Trophoblast cell (in vitro differentiated cells and primary cell): ENCODE results near the gene ABCA13.
A peak's percentile ranks its signal among the peaks of the same experiment; 100 is the strongest.

Experiments
- DNase-seq, 2 donors: peaks; one replicate each; pipeline ENCODE4 v3.0.0-alpha.2; 2016
- H2AFZ ChIP-seq: 2 replicates; pipeline ENCODE4 v1.6.1; 2013; ENCODE audit warnings: low read length, moderate library complexity, mild to moderate bottlenecking; ENCODE audit not compliant: insufficient read depth, poor library complexity
- H2AK5ac ChIP-seq: 2 replicates; pipeline ENCODE4 v1.6.1; 2013; ENCODE audit warnings: mild to moderate bottlenecking, low read length
- H2BK120ac ChIP-seq: 2 replicates; pipeline ENCODE4 v1.6.1; 2013; ENCODE audit warnings: low read length, mild to moderate bottlenecking, moderate library complexity; ENCODE audit not compliant: insufficient read depth, poor library complexity
- H2BK12ac ChIP-seq: 2 replicates; pipeline ENCODE4 v1.6.1; 2013; ENCODE audit warnings: mild to moderate bottlenecking, low read length, moderate library complexity
- H2BK5ac ChIP-seq: 2 replicates; pipeline ENCODE4 v1.6.1; 2013; ENCODE audit warnings: low read length, low read depth, moderate library complexity, mild to moderate bottlenecking; ENCODE audit not compliant: poor library complexity
- H3K14ac ChIP-seq: 2 replicates; pipeline ENCODE4 v1.6.1; 2013; ENCODE audit warnings: mild to moderate bottlenecking, low read length
- H3K18ac ChIP-seq: 2 replicates; pipeline ENCODE4 v1.6.1; 2013; ENCODE audit warnings: mild to moderate bottlenecking, low read length
- H3K23ac ChIP-seq: 2 replicates; pipeline ENCODE4 v1.6.1; 2013; ENCODE audit warnings: low read length
- H3K27ac ChIP-seq: 2 replicates; pipeline ENCODE4 v1.5.1; 2013; ENCODE audit warnings: low read depth, mild to moderate bottlenecking, inconsistent platforms, low read length, moderate library complexity
- H3K27me3 ChIP-seq: 2 replicates; pipeline ENCODE4 v1.6.1; 2013; ENCODE audit warnings: inconsistent platforms, mild to moderate bottlenecking, low read length, moderate library complexity; ENCODE audit not compliant: insufficient read depth
- H3K36me3 ChIP-seq, 2 experiments: 1 replicate in 1 of 2; 2 replicates in 1 of 2; pipeline ENCODE4 v1.6.1; 2013; ENCODE audit warnings: low read length in 2 of 2, mild to moderate bottlenecking in 2 of 2, moderate library complexity in 1 of 2; ENCODE audit not compliant: insufficient read depth in 2 of 2, control insufficient read depth in 1 of 2
- H3K4ac ChIP-seq: 2 replicates; pipeline ENCODE4 v1.6.1; 2013; ENCODE audit warnings: low read depth, mild to moderate bottlenecking, low read length, moderate library complexity
- H3K4me1 ChIP-seq, 2 experiments: 1 replicate in 1 of 2; 2 replicates in 1 of 2; pipeline ENCODE4 v1.6.1; 2013; ENCODE audit warnings: low read length in 2 of 2, mild to moderate bottlenecking in 2 of 2, moderate library complexity in 1 of 2; ENCODE audit not compliant: insufficient read depth in 2 of 2, control insufficient read depth in 1 of 2
- H3K4me2 ChIP-seq: 2 replicates; pipeline ENCODE4 v1.6.1; 2013; ENCODE audit warnings: inconsistent platforms, mild to moderate bottlenecking, low read length, moderate library complexity
- H3K4me3 ChIP-seq: 2 replicates; pipeline ENCODE4 v1.5.1; 2013; ENCODE audit warnings: mild to moderate bottlenecking, low read depth, low read length, inconsistent platforms
- H3K79me1 ChIP-seq: one replicate; pipeline ENCODE4 v1.6.1; 2013; ENCODE audit warnings: low read length
- H3K79me2 ChIP-seq: 2 replicates; pipeline ENCODE4 v1.6.1; 2013; ENCODE audit warnings: low read length, mild to moderate bottlenecking; ENCODE audit not compliant: control insufficient read depth, insufficient read depth, poor library complexity
- H3K9ac ChIP-seq: 2 replicates; pipeline ENCODE4 v1.6.1; 2013; ENCODE audit warnings: mild to moderate bottlenecking, low read length
- H3K9me3 ChIP-seq: 2 replicates; pipeline ENCODE4 v1.6.1; 2013; ENCODE audit warnings: low read depth, mild to moderate bottlenecking, control low read depth, inconsistent platforms, low read length; ENCODE audit not compliant: insufficient read depth
- H4K12ac ChIP-seq: 2 replicates; pipeline ENCODE4 v1.6.1; 2013; ENCODE audit warnings: low read depth, mild to moderate bottlenecking, low read length, moderate library complexity
- H4K8ac ChIP-seq: 2 replicates; pipeline ENCODE4 v1.6.1; 2013; ENCODE audit warnings: low read depth, mild to moderate bottlenecking, low read length, moderate library complexity
- H4K91ac ChIP-seq: one replicate; pipeline ENCODE4 v1.6.1; 2013; ENCODE audit warnings: low read depth, mild to moderate bottlenecking, low read length, moderate library complexity
- WGBS: extraction: QIAGEN DNeasy Blood & Tissue Kit; methylation state at CpG from one replicate; pipeline ENCODE4 v1.1.7; 2013; ENCODE audit warnings: missing lambda C conversion rate; ENCODE audit not compliant: insufficient read length, insufficient coverage; ENCODE audit errors: extremely low coverage; 5-methylcytosine and 5-hydroxymethylcytosine counted together

The ABCA13 gene

GRCh38 chr7:48183965-48184364 lies 12.7 kb downstream of the ABCA13 start:
- Histone ChIP-seq H3K36me3 (no peaks in the 10 kb centered on the region), H2BK12ac (no peak overlapping the region), H3K4me3 (no peak overlapping the region), H3K4me2 (no peak overlapping the region), H3K79me1 (no peaks in the 10 kb centered on the region), H2AFZ (no peak overlapping the region), H3K4me1 (no peaks in the 10 kb centered on the region), H3K79me2 (no peaks in the 10 kb centered on the region), H2AK5ac (no peak overlapping the region), H2BK120ac (no peak overlapping the region), H3K27me3 (no peaks in the 10 kb centered on the region), H4K8ac (no peak overlapping the region), H3K14ac (no peak overlapping the region), H3K27ac (no peak overlapping the region), H4K12ac (no peak overlapping the region), H4K91ac (no peak overlapping the region), H3K23ac (no peak overlapping the region), H2BK5ac (no peak overlapping the region), H3K4ac (no peak overlapping the region), H3K9me3 (no peaks in the 10 kb centered on the region), H3K9ac (no peak overlapping the region), H3K18ac (no peak overlapping the region)
- no peak for DNase-seq
- WGBS, result no CpG with 5 or more reads among the region's 1 CpG

DNA sequence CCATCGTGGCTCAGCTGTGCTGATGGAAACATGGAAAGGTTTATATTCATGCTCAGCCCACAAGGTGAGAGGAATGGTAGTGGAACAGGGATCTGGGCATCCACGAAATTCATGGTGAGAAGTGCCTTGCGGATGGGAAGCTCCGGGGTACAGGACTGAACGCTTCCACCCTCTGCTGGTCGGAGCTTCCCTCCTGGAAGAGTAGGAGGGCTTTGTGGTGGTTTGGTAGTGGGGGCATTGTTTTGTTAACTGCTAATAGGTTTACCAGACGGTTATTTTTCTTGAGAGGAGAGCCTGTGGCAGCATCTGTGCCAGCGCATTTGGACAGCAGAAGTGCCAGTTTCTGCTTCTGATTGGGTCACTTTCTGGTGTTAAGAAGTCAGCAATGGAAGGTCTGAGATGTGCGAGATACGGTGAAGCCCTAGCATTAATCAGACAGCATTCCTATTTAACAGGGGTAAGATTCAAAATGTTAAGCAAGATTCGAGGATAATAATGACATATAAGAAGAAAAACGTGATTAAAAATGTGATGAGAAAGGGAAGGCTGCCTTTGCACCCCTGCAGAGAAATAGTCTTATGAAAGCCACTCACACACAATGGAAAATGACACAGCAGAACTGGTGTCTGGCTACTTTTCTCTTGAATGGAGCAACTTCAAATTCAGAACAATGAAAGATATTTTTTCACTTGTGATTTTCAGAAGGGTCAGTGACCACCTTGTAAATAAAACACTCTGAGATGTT lies 17.7 kb downstream of the ABCA13 start:
- DNase-seq, result no peak
- Histone ChIP-seq H3K9ac (peak overlapping the region; percentile 72), H3K4ac (no peak overlapping the region), H3K27me3 (no peaks in the 10 kb centered on the region), H3K9me3 (no peaks in the 10 kb centered on the region), H3K4me1 (no peaks in the 10 kb centered on the region), H2BK5ac (no peak overlapping the region), H3K27ac (no peak overlapping the region), H3K23ac (no peak overlapping the region), H2BK120ac (no peak overlapping the region), H2AFZ (no peak overlapping the region), H3K4me2 (no peak overlapping the region), H4K12ac (no peak overlapping the region), H4K91ac (no peak overlapping the region), H3K14ac (no peak overlapping the region), H2BK12ac (no peak overlapping the region), H2AK5ac (no peak overlapping the region), H3K36me3 (no peaks in the 10 kb centered on the region), H3K4me3 (no peak overlapping the region), H3K79me2 (no peaks in the 10 kb centered on the region), H3K18ac (no peak overlapping the region), H4K8ac (no peak overlapping the region), H3K79me1 (no peaks in the 10 kb centered on the region)
- no CpG with 5 or more reads among the region's 12 CpGs for WGBS

DNA sequence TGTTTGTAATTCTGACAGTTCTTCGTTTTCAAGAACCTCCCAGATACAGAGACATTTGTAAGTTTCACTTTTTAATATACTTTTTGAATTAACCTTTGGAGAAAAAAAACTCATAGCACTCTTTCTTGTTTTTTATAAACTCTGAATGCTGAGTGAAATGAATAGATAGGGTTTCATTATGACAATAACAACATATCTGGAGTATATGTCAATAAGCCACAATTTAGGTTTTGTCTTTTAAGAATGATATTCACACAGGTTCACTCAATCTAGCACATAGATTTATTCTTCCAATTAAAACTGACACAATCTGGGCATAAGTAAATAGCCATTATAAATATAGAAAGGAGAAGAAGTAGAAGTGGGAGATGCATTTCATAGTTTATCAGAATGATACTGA lies 21.7 kb downstream of the ABCA13 start:
- WGBS, result no CpG with 5 or more reads among the region's 1 CpG
- H3K79me1 ChIP-seq, result no peaks in the 10 kb centered on the region
- no peaks in the 10 kb centered on the region for H3K4me1 ChIP-seq
- no peak overlapping the region for H3K23ac ChIP-seq
- no peak overlapping the region for H3K9ac ChIP-seq
- H3K4me2 ChIP-seq, result no peak overlapping the region
- H2AK5ac ChIP-seq, result no peak overlapping the region
- H3K36me3 ChIP-seq, result no peaks in the 10 kb centered on the region
- no peak overlapping the region for H4K8ac ChIP-seq
- no peak overlapping the region for H4K91ac ChIP-seq
- no peak overlapping the region for H3K18ac ChIP-seq
- no peak overlapping the region for H2AFZ ChIP-seq
- DNase-seq, result no peak
- no peak overlapping the region for H3K27ac ChIP-seq
- no peaks in the 10 kb centered on the region for H3K79me2 ChIP-seq
- no peaks in the 10 kb centered on the region for H3K9me3 ChIP-seq
- H3K4ac ChIP-seq, result no peak overlapping the region
- no peak overlapping the region for H3K14ac ChIP-seq
- H2BK5ac ChIP-seq, result no peak overlapping the region
- no peak overlapping the region for H4K12ac ChIP-seq
- H3K4me3 ChIP-seq, result no peak overlapping the region
- no peak overlapping the region for H2BK12ac ChIP-seq
- no peak overlapping the region for H2BK120ac ChIP-seq
- H3K27me3 ChIP-seq, result no peaks in the 10 kb centered on the region

GRCh38 chr7:48193421-48193820 lies 22.2 kb downstream of the ABCA13 start:
- Histone ChIP-seq H3K79me2 (no peaks in the 10 kb centered on the region), H4K12ac (no peak overlapping the region), H2BK5ac (no peak overlapping the region), H4K91ac (no peak overlapping the region), H2BK12ac (no peak overlapping the region), H3K9ac (no peak overlapping the region), H3K79me1 (no peaks in the 10 kb centered on the region), H3K27ac (no peak overlapping the region), H4K8ac (no peak overlapping the region), H2AK5ac (no peak overlapping the region), H3K4me3 (no peak overlapping the region), H3K9me3 (no peaks in the 10 kb centered on the region), H3K23ac (no peak overlapping the region), H3K27me3 (no peaks in the 10 kb centered on the region), H3K4ac (no peak overlapping the region), H3K4me1 (no peaks in the 10 kb centered on the region), H2BK120ac (no peak overlapping the region), H3K14ac (no peak overlapping the region), H3K4me2 (no peak overlapping the region), H2AFZ (no peak overlapping the region), H3K36me3 (no peaks in the 10 kb centered on the region), H3K18ac (no peak overlapping the region)
- no peak for DNase-seq
- WGBS, result no CpG with 5 or more reads among the region's 1 CpG
